ENCODE data around the gene PRSS8.
A peak's percentile ranks its signal among the peaks of the same experiment; 100 is the strongest.

Gene PRSS8

DNA sequence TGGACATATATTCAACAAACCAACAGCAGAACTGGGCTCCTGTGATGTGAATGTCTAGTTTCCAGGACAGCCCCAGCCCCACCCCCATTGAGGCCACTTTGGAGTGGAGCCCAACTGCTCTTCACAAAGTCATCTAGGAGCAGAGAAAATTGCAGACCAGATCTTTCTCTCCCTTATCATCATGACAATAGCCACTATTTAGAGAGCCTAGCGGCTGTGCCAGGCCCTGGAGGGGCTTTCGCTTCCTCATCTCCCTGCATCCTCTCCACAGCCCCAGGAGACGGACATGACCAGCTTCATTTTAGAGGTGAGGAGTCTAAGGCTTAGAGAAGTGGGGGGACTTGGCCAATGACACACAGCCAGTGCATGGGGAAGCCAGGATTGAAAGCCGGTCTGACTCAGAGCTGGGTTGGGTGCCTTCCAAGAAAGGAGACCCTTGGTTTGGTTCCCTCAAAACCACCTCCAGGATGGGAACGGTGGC, 1.4 kb downstream of the PRSS8 start:
- Mint-ChIP-seq H3K4me3 (peak overlapping the region; percentile 61 to 83 (median 81)), H3K36me3 (ENCODE audit: low read depth) (peaks cover 21% of the 10 kb centered on the region), H3K4me1 (peaks cover 16% of the 10 kb centered on the region), H3K9me3 (no peaks in the 10 kb centered on the region), H3K27ac (peak overlapping the region; percentile 14 to 61 (median 57)), H3K27me3 (ENCODE audit: low read depth) (no peaks in the 10 kb centered on the region)
- TF ChIP-seq, protein P1, sequence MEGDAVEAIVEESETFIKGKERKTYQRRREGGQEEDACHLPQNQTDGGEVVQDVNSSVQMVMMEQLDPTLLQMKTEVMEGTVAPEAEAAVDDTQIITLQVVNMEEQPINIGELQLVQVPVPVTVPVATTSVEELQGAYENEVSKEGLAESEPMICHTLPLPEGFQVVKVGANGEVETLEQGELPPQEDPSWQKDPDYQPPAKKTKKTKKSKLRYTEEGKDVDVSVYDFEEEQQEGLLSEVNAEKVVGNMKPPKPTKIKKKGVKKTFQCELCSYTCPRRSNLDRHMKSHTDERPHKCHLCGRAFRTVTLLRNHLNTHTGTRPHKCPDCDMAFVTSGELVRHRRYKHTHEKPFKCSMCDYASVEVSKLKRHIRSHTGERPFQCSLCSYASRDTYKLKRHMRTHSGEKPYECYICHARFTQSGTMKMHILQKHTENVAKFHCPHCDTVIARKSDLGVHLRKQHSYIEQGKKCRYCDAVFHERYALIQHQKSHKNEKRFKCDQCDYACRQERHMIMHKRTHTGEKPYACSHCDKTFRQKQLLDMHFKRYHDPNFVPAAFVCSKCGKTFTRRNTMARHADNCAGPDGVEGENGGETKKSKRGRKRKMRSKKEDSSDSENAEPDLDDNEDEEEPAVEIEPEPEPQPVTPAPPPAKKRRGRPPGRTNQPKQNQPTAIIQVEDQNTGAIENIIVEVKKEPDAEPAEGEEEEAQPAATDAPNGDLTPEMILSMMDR (IDR thresholded peaks at IDR 0.05; ENCODE audit: unreplicated experiment in 3 of 3): no peak

DNA sequence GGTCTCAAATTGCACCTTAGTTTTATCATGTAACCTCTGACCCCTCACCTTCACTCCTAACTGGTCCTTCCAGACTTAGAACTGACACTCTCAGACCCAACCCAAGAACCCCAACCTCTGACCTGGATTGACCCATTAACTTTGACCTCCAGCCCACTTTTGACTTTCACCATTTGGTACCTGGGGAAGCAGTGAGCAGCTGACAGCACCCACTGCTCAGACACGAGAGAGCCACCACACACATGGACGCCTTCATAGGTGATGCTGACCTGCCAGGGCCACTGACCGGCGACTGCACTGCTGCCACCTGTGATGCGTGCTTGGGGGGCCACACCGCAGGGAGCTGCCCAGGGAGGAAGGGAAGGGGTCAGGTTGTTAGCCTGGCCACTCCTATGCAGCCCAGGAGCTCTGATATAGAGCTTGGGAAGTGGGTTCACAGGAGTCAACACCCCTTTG, 2.5 kb downstream of the PRSS8 start:
- TF ChIP-seq, protein P1 (IDR thresholded peaks at IDR 0.05; ENCODE audit: unreplicated experiment in 3 of 3): no peak
- Mint-ChIP-seq H3K4me1 (peaks cover 16% of the 10 kb centered on the region), H3K4me3 (peak overlapping the region in 1 of 3 experiments; percentile 61), H3K9me3 (no peaks in the 10 kb centered on the region), H3K27ac (peak overlapping the region; percentile 14 to 61 (median 57)), H3K27me3 (ENCODE audit: low read depth) (no peaks in the 10 kb centered on the region), H3K36me3 (ENCODE audit: low read depth) (peaks cover 21% of the 10 kb centered on the region)

DNA sequence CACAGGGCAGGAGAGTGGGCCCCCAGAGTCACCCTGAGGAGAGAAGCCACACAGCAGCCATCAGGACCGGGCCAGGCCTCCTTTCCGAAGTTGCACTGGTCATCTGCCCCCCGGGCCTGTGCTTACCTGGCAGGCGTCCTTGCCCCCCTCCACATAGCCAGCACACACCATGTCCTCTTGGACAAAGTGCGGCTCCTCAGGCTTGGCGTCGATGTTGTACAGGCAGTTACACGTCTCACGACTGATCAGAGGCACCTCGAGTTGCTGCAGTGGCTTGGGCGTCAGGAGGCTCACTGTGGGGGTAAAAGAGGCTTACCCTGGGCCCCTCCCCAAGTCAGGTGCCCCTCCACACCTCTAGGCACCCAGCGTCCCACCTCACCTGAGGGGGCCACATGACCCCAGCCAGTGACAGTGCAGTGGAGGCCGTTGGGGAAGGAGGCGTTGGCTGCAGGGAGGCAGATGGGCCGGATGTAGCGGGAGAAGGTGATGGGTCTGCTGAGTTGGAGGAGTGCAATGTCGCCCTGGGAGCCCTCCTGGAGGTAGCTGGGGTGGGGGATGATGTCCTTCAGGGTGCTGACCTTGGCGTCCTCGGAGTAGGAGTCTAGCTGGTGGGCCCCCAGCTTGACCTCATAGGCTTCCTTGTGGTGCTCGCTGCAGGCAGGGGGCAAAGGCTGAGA, 3.1 kb downstream of the PRSS8 start:
- Mint-ChIP-seq H3K9me3 (no peaks in the 10 kb centered on the region), H3K27me3 (ENCODE audit: low read depth) (no peaks in the 10 kb centered on the region), H3K4me3 (no peak overlapping the region), H3K4me1 (peaks cover 16% of the 10 kb centered on the region), H3K27ac (peak overlapping the region in 1 of 3 experiments; percentile 57), H3K36me3 (ENCODE audit: low read depth) (peaks cover 21% of the 10 kb centered on the region)
- TF ChIP-seq, protein P1 (IDR thresholded peaks at IDR 0.05; ENCODE audit: unreplicated experiment in 3 of 3): no peak

DNA sequence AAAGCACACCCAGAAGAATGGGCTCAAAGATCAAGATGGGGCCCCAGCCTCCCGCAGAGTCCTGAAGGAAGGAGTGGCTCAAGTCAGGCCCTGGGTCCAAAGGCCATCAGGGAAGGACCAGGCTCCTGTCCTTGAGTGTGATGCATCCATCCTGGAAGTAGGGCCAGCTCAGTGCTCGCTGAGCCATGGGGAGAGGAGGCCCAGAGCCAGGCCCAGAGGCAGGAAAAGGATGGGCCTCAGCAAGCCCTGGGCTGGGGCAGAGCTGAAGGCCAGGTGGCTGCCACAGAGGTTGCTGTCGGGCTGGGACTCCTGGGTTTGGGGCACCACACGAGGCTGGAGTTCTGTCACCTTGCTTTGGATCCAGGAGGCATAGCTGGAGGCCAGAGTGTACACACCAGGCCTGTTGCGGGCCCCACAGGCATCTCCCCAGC, 3.7 kb downstream of the PRSS8 start:
- TF ChIP-seq, protein P1 (IDR thresholded peaks at IDR 0.05; ENCODE audit: unreplicated experiment in 3 of 3): no peak
- Mint-ChIP-seq H3K4me1 (peaks cover 16% of the 10 kb centered on the region), H3K27me3 (ENCODE audit: low read depth) (no peaks in the 10 kb centered on the region), H3K36me3 (ENCODE audit: low read depth) (peaks cover 21% of the 10 kb centered on the region), H3K27ac (peak overlapping the region in 1 of 3 experiments; percentile 89), H3K9me3 (no peaks in the 10 kb centered on the region), H3K4me3 (no peak overlapping the region)

DNA sequence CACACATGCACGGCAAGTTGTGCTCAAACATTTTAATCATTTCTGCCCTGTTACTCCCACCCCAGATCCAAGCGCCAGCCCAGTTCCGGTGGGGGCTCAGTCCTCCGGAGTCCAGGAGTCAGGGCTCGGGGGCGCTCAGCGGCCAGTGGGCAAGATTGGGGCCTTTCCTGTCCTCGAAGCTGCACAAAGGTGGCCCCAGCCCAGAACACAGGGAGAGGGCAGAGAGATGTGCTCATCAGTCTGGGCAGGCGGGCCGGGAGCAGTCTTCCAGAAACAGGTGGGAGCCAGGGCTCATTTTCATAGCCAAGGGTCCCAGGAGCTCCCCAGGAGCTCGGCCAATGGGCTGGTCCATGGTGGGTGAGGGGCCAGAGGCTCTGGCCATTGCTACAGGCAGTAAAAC, 4.1 kb downstream of the PRSS8 start:
- peaks cover 16% of the 10 kb centered on the region for H3K4me1 Mint-ChIP-seq
- peak overlapping the region in 2 of 3 experiments; percentile 77 to 89 for H3K27ac Mint-ChIP-seq
- TF ChIP-seq, protein P1 (IDR thresholded peaks at IDR 0.05; ENCODE audit: unreplicated experiment in 3 of 3): no peak
- H3K9me3 Mint-ChIP-seq: no peaks in the 10 kb centered on the region
- peaks cover 21% of the 10 kb centered on the region for H3K36me3 Mint-ChIP-seq (ENCODE audit: low read depth)
- H3K4me3 Mint-ChIP-seq: peak overlapping the region in 1 of 3 experiments; percentile 25
- H3K27me3 Mint-ChIP-seq (ENCODE audit: low read depth): no peaks in the 10 kb centered on the region

DNA sequence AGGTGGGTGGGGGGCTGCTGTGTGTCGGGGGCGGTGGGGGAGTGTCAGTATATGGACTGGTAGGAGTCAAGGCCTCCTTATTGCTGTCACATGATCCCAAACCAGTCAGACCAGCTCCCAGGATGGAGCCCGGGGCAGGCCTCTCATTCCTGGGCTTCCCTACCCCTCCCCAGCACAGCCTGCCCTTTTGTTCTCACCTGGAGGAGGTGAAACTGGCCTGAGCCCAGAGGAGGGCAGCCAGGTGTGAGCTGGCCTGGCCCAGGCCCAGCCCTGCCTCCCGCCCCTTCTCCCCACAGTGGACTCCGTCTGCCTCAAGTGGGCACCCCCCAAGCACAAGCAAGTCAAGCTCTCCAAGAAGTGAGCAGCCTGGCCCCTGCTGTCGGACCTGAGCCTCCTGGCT, 4.6 kb downstream of the PRSS8 start:
- Mint-ChIP-seq H3K27ac (peak overlapping the region; percentile 77 to 89 (median 78)), H3K27me3 (ENCODE audit: low read depth) (no peaks in the 10 kb centered on the region), H3K4me3 (peak overlapping the region in 1 of 3 experiments; percentile 25), H3K4me1 (peaks cover 12% of the 10 kb centered on the region), H3K9me3 (no peaks in the 10 kb centered on the region), H3K36me3 (ENCODE audit: low read depth) (peaks cover 26% of the 10 kb centered on the region)
- TF ChIP-seq, protein P1 (IDR thresholded peaks at IDR 0.05; ENCODE audit: unreplicated experiment in 3 of 3): no peak

Data from nephron (organoid).